Right forelimb (tissue), 1 donor: ENCODE data around the gene GPR61.

Experiments
- DNase-seq: peaks from one replicate; pipeline ENCODE4 v3.0.0-alpha.2; 2018

The GPR61 gene, protein sequence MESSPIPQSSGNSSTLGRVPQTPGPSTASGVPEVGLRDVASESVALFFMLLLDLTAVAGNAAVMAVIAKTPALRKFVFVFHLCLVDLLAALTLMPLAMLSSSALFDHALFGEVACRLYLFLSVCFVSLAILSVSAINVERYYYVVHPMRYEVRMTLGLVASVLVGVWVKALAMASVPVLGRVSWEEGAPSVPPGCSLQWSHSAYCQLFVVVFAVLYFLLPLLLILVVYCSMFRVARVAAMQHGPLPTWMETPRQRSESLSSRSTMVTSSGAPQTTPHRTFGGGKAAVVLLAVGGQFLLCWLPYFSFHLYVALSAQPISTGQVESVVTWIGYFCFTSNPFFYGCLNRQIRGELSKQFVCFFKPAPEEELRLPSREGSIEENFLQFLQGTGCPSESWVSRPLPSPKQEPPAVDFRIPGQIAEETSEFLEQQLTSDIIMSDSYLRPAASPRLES

DNA sequence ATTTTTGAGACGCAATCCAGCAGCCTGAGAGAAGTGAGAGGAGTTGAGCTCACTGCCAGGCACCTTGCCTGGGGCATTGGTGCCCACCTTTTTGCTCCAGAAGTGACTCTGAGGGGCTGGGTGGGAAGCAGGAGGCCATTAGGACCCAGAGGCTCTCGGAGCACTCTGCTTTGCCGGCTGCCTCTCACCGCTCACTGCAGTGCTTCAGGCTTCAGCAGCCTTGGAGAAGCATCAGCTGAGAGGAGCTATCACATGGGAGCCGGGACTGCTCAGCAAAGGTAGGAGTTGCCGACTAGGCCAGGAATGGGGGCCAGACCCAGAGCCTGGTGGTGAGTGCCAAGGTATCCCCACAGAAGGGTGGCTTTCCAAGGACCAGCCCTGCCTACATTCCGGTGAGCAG lies at the start of gene GPR61:
Gene GPR61 (plus strand): TSS at position 197 of the 400 bp plus-strand sequence. CDS start 3,151 bp downstream, outside the sequence.
- DNase-seq = no peak

DNA sequence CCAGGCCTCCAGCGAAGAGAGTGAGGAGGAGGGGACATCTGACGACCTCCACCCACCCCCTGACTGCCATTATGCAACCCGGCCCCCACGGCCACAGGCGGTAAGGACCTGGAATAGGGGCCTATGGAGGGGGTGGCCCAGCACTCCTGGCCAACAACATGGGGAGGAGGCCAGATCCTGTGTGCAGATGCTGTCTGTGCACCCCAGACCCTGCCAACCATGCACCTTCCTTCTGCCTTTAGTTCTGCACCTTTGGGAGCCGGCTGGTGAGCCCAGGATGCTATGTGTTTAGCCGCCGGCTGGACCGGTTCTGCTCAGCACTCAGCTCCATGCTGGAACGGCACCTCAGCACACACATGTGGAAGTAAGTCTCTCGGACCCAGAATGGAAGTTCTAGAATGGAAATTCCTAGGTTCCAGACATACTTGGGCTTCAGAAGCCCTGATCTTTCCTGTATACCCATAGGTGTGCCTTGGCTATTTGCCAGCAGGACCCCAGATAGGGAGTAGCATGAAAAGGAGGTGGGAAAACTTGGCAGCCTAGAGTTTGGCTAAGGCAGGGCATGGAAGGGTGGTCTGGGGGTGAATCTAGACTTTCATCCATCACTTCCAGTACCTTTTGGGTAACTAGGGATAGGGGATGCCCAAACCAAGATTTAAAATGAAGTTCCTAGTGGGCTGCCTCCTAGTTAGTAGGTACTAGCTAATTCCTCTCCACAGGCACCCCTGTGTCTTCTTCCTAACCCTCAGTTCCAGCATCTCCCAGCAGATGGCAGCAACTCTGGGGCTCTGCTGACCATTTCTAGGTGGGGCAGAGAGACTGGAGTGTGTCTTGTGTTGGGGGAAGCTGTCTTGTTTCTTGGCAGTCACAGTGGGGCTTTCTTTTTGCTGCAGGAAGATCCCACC lies 49.4 kb upstream of the GPR61 start:
- peak; percentile 72 for DNase-seq

DNA sequence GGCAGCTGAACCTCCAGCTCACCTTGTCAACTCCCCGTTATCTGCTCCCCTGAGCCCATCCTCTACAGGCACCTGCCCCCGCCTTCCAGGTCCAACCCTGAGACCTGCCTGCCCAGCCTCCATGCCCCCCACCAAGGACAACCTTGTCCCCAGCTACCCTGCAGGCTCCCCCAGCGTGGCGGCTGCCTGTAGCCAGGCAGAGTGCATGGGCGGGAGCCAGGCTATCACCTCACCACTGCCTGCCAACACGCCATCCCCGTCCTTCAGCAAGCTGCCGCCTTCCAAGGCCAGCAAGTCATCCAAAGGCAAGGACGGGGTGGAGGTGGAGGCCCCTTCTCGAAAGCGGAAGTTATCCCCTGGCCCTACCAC lies 48.8 kb upstream of the GPR61 start:
- DNase-seq = no peak

DNA sequence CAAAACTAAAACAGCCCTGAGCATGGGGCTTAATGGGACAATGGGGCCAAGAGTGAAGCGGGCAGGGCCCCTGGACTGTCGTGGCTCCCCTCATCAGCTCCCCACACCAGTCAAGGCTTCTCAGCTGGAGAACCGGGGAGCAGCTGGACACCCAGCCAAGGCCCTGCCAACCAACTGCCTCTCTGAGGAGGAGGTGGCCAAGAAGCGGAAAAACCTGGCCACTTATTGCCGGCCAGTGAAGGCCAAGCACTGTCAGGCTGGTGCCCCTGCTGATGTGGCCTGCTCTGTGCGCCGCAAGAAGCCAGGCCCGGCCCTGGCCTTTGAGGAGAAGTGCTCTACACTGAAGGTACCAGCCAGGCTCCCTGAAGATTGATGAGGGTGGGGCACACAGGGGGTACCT lies 48.3 kb upstream of the GPR61 start:
- no peak for DNase-seq

DNA sequence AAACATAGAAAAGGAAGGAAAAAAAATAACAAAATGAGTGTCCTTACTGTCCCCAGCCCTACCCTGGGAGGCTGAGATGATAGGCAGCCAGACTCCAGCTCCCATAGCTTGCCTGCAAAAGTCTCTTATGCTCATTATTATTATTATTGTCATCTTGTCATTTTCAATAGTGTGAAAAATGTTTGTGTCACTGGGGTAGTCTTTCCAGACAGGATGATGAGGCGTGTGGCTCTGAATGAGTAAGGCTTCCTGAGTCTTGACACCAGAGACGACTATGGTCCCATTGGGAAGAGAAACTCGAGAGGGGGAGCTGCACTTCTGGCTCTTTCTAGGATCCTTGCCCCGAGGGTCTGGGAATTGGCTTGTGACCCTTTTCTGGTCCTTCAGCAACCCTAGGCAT lies 46.9 kb upstream of the GPR61 start:
- DNase-seq = no peak

DNA sequence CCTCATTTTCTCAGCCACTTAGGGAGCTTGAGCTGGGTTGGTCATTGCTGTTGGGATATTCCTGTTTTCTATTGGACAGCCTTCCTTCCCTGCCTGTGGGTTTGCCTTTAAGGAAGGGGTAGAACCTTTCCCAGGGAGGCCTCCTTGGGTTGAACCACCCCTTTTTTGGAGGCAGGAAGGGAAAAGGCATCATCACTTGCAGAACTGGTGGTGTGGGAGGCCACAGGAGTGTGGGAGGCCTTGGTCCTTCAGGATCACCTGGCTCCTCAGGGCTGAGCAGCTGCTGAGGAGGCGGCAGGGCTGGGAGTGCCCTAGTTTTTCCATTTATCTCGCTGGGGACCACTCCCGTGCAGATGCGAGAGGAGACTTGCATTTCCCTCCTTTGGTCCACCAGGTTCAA lies 46.4 kb upstream of the GPR61 start:
- no peak for DNase-seq

DNA sequence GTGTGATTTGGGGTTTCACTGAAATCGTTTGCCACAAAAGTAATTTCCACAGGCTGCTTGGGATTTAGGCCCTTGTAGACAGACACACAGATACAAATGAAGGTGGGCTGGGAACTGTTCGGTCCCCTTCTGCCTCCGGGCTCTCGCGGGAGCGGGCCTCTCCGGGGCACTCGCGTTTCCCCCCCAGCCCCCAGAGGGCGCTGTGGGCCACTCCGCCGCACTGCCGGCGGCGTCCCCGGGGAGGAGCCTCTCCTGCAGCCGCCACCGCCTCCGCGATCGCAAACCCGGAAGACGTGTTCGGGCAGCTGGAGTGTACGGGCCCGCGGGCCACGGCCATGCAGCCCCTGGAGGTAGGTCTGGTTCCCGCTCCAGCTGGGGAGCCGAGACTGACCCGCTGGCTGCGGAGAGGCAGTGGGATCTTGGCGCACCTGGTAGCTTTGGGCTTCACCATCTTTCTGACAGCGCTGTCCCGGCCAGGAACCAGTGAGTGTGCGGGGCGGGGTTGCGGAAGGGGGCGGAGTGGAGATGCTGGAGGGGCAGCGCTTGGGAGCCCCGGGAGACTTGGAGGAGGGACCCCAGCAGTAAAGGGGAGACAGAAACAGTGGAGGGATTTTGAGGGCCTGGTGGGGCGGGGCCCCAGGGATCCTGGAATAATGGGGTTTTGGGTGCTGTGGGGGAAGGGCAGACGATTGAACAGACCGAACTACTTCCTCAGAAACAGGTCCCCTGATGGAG lies 45.7 kb upstream of the GPR61 start, which contains the start of gene CYB561D1:
Gene CYB561D1 (plus strand): TSS at position 290 of the 735 bp plus-strand sequence. CDS start 46 bp downstream, at position 336.
- peak; percentile 95 for DNase-seq

DNA sequence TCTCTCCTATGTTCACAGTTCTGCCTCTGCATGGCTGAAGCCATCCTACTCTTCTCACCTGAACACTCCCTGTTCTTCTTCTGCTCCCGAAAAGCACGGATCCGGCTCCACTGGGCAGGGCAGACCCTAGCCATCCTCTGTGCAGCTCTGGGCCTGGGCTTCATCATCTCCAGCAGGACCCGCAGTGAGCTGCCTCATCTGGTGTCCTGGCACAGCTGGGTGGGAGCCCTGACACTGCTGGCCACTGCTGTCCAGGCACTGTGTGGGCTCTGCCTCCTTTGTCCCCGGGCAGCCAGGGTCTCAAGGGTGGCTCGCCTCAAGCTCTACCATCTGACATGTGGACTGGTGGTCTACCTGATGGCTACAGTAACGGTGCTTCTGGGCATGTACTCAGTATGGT lies 43.9 kb upstream of the GPR61 start:
- no peak for DNase-seq

DNA sequence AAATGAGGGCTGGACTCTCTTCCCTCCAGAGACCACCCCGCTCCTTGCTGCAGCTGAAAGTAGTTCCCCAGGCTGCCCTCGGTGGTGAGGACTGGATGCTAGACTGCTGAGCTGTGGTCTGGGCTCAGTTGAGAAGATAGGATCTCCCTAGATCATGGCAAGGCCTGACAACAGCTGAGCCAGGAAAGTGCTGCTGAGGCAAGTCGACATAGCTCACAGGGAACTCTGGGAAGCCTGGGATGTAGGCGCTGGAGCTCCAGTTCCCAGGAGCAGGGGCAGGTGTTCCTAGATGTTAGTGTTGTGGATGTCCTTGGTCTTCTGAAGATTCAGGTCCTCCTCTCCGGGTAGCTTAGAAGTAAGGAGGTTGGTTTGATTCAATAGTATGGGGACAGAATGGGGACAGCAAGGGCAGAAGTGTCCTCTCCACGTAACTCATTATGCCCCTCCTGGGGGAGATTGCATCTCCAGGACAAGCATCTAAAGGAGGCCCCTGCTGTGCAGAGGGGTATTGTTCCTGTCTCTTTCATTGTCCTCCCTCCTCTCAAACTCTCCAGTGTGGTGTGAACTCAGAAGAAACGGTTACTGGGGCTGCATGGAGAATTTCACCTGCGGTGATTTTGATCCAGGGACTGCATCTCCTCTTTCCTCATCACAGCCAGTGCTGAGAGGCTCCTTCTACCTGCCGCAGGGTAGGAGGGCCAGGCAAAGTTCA lies 42.1 kb upstream of the GPR61 start:
- DNase-seq = no peak

DNA sequence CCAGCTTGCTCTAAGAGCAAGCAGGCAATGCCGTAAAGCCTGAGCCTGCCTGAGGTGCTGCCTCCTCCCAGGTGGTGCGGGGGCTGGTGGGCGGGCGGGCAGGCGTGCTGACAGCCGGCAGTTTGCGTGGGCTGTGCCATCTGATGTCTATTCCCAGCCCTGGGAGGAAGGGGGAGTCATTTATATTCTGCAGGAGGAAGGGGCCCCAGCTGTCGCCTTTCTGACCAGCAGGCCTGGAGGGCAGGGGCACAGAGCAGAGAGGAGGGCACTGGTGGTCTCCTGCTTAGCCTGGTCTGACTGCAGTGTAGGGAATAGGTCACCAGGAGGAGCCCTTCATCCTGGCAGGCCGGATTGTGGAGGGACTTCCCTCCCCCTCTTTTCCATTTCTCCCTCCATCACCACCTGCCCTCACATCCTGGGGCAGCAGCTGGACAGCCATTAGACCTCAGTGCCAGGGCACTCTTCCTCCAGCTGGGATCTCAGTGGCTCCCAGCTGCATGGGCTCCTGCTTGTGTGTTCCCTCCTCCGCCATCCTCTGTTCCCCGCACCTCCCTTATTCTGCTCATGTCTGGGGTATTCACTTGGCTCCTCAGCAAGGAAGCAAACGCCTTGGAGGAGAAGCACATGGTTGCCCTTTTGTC lies 41.4 kb upstream of the GPR61 start:
- no peak for DNase-seq

DNA sequence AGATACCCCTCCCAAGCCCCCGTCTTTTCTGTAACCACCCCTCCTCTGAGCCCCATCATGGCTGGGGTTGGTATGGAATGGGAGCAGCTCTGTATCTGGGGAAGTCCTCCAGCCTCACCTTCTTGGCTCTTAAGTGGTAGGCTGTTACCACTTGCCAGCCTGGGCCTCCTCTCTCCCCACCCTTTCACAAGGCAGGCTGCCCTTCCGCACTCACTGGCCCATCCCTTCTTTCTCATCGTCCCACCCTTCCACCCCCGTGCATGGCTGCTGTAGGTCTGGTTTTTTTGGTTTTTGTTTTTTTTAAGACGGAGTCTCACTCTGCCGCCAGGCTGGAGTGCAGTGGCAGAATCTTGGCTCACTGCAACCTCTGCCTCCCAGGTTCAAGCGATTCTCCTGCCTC lies 40.6 kb upstream of the GPR61 start:
- DNase-seq = no peak

DNA sequence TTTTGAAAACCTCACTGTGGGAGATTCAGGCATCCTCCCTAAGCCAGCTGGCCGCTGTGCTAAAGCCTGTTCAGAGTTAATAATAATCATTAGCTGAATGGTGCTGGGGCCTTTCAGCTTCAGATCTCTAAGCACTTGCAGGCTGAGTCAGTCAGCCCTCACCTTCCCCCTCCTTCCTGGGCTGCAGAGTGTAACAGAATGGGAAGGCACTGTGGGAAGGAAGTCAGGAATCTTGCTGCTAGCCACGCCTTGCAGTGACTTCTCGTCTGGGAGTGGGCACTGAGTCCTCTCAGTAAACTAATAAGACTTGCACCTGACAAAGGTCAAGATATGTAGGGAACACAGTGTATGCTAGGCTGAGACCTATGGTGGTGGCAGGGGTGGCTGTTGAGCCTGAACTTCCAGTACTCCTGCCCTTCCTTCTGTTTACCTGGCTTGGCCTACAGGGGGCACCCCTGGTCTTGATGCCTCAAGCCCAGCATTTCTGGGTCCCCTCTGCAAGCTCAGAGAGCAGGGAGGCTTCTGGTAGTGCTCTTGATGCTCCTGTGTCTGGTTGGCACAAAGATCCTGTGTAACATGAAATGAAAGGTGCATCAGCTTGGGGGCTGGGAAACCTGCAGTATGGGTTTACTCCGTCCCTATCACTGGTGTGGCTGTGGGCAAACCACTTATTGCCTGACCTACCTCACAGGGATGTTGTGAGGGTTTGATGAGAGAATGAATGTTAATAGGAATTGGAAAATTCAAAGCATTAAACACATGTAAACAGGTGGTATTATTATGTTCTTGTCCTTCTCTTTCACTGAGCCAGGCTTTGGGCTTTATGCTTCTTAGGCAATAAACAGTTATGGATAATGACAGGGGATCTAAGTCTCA lies 39.8 kb upstream of the GPR61 start:
- DNase-seq = no peak

DNA sequence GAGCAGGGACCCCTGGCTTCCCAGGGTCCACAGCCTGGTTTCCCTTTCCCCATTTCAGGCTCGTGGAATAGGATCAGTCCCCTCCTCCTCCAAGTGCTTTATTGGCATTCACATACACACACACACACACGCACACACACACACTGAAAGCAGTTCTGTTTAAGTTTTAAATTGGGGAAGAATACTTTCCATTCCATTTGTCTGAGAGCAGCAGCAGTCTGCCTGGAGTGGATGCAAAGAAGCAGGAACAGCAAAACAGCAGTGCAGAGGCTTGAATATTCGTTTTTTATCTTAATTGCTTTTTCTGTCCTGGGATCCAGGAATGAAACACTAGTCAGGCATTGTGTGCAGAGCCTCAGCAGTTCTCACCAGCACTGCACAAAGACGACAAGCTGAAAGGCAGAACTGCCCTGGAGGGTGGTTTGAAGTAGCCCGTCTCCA lies 38.7 kb upstream of the GPR61 start:
- no peak for DNase-seq

DNA sequence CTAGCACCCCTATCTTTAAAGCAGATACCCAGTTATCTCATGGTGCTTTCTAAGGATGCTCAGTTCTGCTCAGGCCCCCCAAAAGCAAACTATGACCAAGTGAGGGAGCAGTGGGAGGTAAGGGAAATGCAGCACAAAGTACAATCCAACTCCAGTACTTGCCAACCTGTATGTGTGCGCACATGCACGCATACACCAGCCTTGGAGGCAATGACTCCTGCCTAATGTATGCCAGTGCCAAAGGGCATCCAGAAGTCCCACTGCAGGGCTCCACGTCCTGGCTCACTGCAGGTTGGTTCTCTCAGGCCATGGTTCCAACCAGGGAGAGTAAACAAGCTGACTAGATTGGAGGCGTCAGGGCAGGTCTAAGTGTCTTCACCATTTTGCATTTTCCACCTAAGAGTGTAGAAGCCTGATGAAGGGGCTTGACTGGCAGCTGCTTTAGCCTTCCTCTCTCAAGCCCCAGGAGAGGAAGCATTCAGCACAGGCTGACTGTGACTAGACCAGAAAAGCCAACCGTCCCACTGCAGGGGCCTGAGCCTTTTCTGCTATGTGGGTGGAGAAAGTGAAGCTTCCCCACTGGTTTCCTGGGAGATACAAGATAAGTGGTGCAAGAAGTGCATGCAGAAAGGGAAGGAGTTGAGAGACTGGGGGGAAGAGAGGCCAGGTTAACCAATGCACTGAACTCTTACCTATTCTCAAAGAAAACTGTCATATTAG lies 37.9 kb upstream of the GPR61 start:
- DNase-seq = no peak

DNA sequence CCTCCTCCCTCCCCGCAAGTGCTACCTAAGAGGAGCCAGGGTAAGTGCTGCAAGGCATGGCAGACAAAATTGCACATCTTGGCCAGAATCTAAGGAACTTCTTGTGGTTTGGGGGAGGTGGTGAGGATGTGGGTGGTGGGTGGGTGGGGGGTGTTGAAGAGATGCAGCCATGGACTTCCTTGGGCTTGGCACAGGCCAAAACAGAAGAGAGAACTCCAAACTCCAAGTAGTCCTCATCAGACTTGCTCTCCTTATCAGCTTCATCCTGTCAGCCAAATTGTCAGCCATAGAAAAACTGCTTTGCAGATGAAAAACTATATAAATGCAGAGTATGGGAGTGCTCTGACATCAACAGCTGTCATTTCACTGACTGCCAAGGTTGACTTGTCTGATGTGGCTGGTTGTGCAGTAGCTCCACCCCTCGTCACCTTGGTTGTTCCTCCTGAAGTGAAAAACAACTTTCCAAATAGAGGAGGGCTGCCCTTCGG lies 37.3 kb upstream of the GPR61 start:
- DNase-seq = no peak

DNA sequence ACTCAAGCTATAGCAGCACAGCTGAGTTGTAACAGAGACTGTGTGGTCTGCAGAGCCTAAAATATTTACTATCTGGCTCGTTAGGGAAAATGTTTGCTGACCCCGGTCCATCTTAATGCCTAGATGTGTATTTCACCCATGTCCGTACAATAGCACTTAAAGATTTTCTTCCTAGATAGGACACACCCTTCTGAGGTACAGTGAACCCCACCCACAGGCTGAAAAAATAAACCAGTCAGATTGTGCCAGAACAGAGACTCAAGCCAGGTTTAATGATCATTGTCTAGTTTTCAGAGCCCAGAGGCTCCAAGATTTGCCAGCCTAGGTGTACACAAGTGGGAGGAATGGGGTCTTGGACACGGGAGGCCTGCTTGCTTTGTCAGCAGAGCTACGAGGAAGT lies 35.7 kb upstream of the GPR61 start:
- DNase-seq = no peak

DNA sequence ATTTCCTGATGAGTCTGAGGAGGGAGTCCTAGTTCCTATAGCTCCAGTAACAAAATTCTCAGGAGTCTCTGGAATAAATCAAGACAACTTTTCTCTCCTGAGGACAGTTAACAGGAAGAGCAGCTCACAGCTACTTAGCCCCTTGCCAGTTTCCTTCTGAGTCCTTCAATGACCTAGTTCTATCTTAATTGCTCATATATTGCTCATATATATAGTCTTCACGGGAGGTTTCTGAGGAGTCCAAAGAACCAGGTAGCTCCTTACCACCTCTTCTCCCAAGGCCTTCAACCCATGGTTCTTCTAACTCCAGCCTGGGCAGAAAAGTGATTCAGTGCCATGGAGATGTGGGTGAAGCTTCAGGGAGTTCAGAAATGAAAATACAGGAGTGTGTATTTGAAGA lies 34.7 kb upstream of the GPR61 start:
- DNase-seq = no peak

DNA sequence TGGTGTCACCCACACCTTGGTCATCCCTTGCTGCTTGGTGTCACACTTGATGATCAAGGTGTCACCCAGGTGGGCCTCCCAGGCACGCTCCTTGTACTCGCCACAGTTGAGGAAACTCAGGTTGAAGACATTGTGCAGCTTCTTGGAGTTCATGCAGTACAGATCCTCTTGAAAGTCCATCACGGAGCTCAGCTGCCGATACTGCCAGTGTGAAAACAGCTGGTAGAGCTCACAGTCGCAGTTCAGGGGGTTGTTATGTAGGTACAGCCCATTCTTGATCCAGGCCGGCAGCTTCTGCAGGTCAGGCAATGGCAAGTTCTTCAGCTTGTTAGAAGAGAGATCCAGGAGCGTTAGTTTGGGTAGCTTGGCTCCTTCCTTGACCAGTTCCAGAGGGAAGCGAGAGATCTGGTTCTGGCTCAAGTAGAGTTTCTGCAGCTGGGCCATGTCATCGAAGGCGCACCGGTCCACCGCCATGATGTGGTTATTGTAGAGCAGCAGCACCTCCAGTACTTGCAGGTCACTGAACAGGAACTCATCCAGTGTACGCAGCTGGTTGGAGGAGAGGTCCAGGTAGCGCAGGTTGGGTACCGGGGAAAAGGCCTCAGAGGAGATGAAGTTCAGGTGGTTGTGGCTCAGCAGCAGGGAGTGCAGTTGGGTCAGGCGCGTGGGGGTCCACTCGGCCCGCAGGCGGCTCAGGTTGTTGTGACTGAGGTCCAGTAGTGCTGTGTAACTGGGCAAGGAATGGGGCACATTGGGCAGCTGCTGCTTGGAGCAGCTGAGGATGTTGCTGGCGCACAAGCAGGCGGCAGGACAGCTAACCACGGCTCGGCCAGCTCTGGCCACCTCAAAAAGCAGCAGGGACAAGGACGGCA lies 31.4 kb upstream of the GPR61 start:
- DNase-seq = no peak

DNA sequence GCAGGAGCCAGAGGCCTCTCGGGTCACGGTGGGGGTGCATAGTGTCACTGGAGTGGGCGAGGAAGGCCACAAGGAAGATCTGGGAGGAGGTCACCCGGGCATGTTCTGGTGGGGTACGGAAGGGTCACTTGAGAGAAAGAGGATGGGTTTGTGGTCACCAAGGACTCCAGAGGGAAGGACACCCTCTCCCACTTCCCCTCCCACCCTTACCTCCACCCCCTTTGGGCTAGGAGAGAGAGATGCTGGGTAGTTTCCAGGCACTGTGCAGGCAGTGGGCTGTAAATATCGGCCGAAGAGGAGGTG lies 30.8 kb upstream of the GPR61 start:
- no peak for DNase-seq
